GM12874 (cell line): ENCODE data around the gene SPAG7.

Experiments used
- CTCF ChIP-seq: IDR thresholded peaks from 2 replicates; pipeline ENCODE4 v1.5.1; 2011; ENCODE audit warnings: low read depth, mild to moderate bottlenecking, control low read depth, low read length, moderate library complexity; ENCODE audit not compliant: insufficient read depth

Gene SPAG7

GRCh38 chr17:4931963-4932362, 35.7 kb downstream of the SPAG7 start, which contains the start of gene GP1BA:
Gene GP1BA, plus strand, starts transcription at chr17:4932277. Its CDS starts 328 bp downstream, at chr17:4932605.
- TF ChIP-seq CTCF, result no peak

GRCh38 chr17:4928881-4929280, 38.7 kb downstream of the SPAG7 start:
- TF ChIP-seq CTCF, result no peak

GRCh38 chr17:4921320-4921719, 46.3 kb downstream of the SPAG7 start:
- no peak for TF ChIP-seq CTCF

GRCh38 chr17:4920351-4921048, 47.1 kb downstream of the SPAG7 start:
- no peak for TF ChIP-seq CTCF

GRCh38 chr17:4919511-4920047, 48.0 kb downstream of the SPAG7 start:
- no peak for TF ChIP-seq CTCF

- no peak for TF ChIP-seq CTCF
These were observed 53.6 kb downstream of the SPAG7 start for GRCh38 chr17:4913994-4914393.
